Activated naive CD8-positive, alpha-beta T cell (primary cell): ENCODE data around the gene POU4F1.
A peak's percentile ranks its signal among the peaks of the same experiment; 100 is the strongest.
"Not testable (repeated sequence)": the region's sequence is repeated elsewhere in the genome, so short reads cannot be mapped to it uniquely, and the experiment has no call there.

Source experiments
- H3K27ac Mint-ChIP-seq: one replicate; pipeline ENCODE4 v1.8.0; 2021; ENCODE audit warnings: mixed read lengths
- H3K27me3 Mint-ChIP-seq: one replicate; pipeline ENCODE4 v1.8.0; 2021; ENCODE audit warnings: mixed read lengths
- H3K36me3 Mint-ChIP-seq: one replicate; pipeline ENCODE4 v1.8.0; 2021; ENCODE audit warnings: mixed read lengths
- H3K4me1 Mint-ChIP-seq: one replicate; pipeline ENCODE4 v1.8.0; 2021; ENCODE audit warnings: low read depth, mixed read lengths
- H3K4me3 Mint-ChIP-seq: one replicate; pipeline ENCODE4 v1.8.0; 2021; ENCODE audit warnings: mild to moderate bottlenecking, mixed read lengths
- H3K9me3 Mint-ChIP-seq: one replicate; pipeline ENCODE4 v1.8.0; 2021; ENCODE audit warnings: low read depth, mixed read lengths

POU4F1 gene

GRCh38 chr13:78603240-78603957, at the start of gene POU4F1:
POU4F1 (minus strand) TSS chr13:78603552; CDS start chr13:78603326, 226 bp downstream.
- H3K4me1 Mint-ChIP-seq = peaks cover 46% of the 10 kb centered on the region
- no peaks in the 10 kb centered on the region for H3K9me3 Mint-ChIP-seq
- H3K4me3 Mint-ChIP-seq = peak within 1 kb of the TSS; percentile 89
- no peak within 1 kb of the TSS for H3K27ac Mint-ChIP-seq
- H3K36me3 Mint-ChIP-seq = no peaks in the 10 kb centered on the region
- peaks cover 58% of the 10 kb centered on the region for H3K27me3 Mint-ChIP-seq

DNA sequence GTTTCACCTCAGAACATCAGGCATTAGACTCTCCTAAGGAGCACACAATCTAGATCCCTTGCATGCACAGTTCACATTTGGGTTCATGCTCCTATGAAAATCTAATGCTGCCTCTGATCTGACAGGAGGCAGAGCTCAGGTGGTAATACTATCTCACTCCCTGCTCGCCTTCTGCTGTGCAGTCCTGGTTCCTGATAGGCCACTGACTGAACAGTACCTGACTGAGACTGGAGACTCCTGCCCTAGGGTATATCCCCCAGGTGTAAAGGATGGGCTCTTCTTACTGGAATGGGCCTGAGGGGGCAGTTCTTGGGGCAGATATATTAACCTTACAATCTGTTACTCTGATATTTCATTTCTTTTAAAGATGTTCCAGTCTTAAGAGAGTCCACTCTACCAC, 49.3 kb upstream of the POU4F1 start:
- no peaks in the 10 kb centered on the region for H3K9me3 Mint-ChIP-seq
- peaks cover 10% of the 10 kb centered on the region for H3K36me3 Mint-ChIP-seq
- H3K4me1 Mint-ChIP-seq = peaks cover 20% of the 10 kb centered on the region
- no peak overlapping the region for H3K4me3 Mint-ChIP-seq
- H3K27ac Mint-ChIP-seq = no peak overlapping the region
- H3K27me3 Mint-ChIP-seq = no peaks in the 10 kb centered on the region

- Mint-ChIP-seq H3K27me3 (no peaks in the 10 kb centered on the region), H3K27ac (no peak overlapping the region), H3K4me3 (no peak overlapping the region), H3K4me1 (peaks cover 26% of the 10 kb centered on the region), H3K36me3 (peaks cover 6% of the 10 kb centered on the region), H3K9me3 (no peaks in the 10 kb centered on the region)
Observed at GRCh38 chr13:78650717-78651083, 47.3 kb upstream of the POU4F1 start.

- Mint-ChIP-seq H3K4me1 (peaks cover 25% of the 10 kb centered on the region), H3K27me3 (no peaks in the 10 kb centered on the region), H3K36me3 (peaks cover 4% of the 10 kb centered on the region), H3K9me3 (no peaks in the 10 kb centered on the region), H3K4me3 (no peak overlapping the region), H3K27ac (no peak overlapping the region)
Observed at GRCh38 chr13:78649997-78650716, 46.8 kb upstream of the POU4F1 start.

DNA sequence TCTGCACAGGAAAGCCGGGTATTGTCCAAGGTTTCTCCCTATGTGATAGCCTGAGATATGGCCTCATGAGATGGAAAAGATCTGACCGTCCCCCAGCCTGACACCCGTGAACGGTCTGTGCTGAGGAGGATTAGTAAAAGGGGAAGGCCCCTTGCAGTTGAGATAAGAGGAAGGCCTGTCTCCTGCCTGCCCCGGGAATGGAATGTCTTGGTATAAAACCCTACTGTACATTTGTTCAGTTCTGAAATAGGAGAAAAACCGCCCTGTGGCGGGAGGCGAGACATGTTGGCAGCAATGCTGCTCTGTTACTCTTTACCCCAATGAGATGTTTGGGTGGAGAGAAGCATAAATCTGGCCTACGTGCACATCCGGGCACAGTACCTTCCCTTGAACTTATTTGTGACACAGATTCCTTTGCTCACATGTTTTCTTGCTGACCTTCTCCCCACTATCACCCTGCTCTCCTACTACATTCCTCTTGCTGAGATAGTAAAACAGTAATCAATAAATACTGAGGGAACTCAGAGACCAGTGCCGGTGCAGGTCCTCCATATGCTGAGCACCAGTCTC, 43.8 kb upstream of the POU4F1 start:
- H3K4me1 Mint-ChIP-seq = peaks cover 26% of the 10 kb centered on the region
- not testable (repeated sequence) for H3K9me3 Mint-ChIP-seq, H3K36me3 Mint-ChIP-seq, H3K27ac Mint-ChIP-seq, H3K4me3 Mint-ChIP-seq, H3K27me3 Mint-ChIP-seq

- no peaks in the 10 kb centered on the region for H3K27me3 Mint-ChIP-seq
- H3K36me3 Mint-ChIP-seq = peaks cover 42% of the 10 kb centered on the region
- no peaks in the 10 kb centered on the region for H3K9me3 Mint-ChIP-seq
- H3K27ac Mint-ChIP-seq = no peak overlapping the region
- no peak overlapping the region for H3K4me3 Mint-ChIP-seq
- H3K4me1 Mint-ChIP-seq = peaks cover 5% of the 10 kb centered on the region
Observed at GRCh38 chr13:78638216-78638615, 34.9 kb upstream of the POU4F1 start.

GRCh38 chr13:78636495-78636894, 33.1 kb upstream of the POU4F1 start:
- Mint-ChIP-seq H3K27ac (no peak overlapping the region), H3K27me3 (no peaks in the 10 kb centered on the region), H3K4me1 (peaks cover 4% of the 10 kb centered on the region), H3K9me3 (no peaks in the 10 kb centered on the region), H3K4me3 (no peak overlapping the region), H3K36me3 (peaks cover 46% of the 10 kb centered on the region)

GRCh38 chr13:78632996-78633395, 29.6 kb upstream of the POU4F1 start:
- Mint-ChIP-seq H3K36me3 (peaks cover 48% of the 10 kb centered on the region), H3K4me3 (no peak overlapping the region), H3K27me3 (no peaks in the 10 kb centered on the region), H3K27ac (no peak overlapping the region), H3K4me1 (peaks cover 4% of the 10 kb centered on the region), H3K9me3 (no peaks in the 10 kb centered on the region)

- Mint-ChIP-seq H3K4me1 (peaks cover 4% of the 10 kb centered on the region), H3K4me3 (no peak overlapping the region), H3K27me3 (no peaks in the 10 kb centered on the region), H3K9me3 (no peaks in the 10 kb centered on the region), H3K36me3 (peaks cover 36% of the 10 kb centered on the region), H3K27ac (no peak overlapping the region)
Observed at GRCh38 chr13:78631077-78631476, 27.7 kb upstream of the POU4F1 start.

GRCh38 chr13:78630511-78630910, 27.2 kb upstream of the POU4F1 start:
- Mint-ChIP-seq H3K27me3 (no peaks in the 10 kb centered on the region), H3K4me3 (no peak overlapping the region), H3K9me3 (no peaks in the 10 kb centered on the region), H3K27ac (no peak overlapping the region), H3K36me3 (peaks cover 39% of the 10 kb centered on the region), H3K4me1 (peaks cover 4% of the 10 kb centered on the region)

DNA sequence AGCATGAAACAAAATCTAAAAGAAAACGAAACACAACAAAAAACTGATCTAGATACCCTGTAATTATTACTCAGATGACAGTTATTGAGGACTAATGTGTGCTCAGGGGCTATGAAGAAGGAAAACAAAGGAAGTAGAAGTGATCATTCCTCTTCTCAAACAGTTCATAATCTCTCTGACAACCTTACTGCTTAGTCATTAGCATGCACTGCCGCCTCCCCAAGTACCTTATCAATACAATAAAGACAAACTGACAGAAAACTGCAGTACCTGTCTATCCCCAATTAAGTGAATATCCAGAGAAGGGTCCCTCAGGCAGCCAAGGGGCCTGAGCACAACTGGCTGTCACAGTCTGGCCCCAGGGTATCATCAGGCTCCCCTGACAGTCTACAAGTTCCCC, 22.0 kb upstream of the POU4F1 start:
- H3K4me3 Mint-ChIP-seq = no peak overlapping the region
- H3K36me3 Mint-ChIP-seq = peaks cover 37% of the 10 kb centered on the region
- no peak overlapping the region for H3K27ac Mint-ChIP-seq
- H3K9me3 Mint-ChIP-seq = no peaks in the 10 kb centered on the region
- H3K27me3 Mint-ChIP-seq = no peaks in the 10 kb centered on the region
- peaks cover 1% of the 10 kb centered on the region for H3K4me1 Mint-ChIP-seq

- Mint-ChIP-seq H3K4me1 (peaks cover 1% of the 10 kb centered on the region), H3K4me3 (no peak overlapping the region), H3K27me3 (no peaks in the 10 kb centered on the region), H3K27ac (no peak overlapping the region), H3K9me3 (no peaks in the 10 kb centered on the region), H3K36me3 (peaks cover 30% of the 10 kb centered on the region)
Observed at GRCh38 chr13:78623132-78623531, 19.8 kb upstream of the POU4F1 start.

- peaks cover 1% of the 10 kb centered on the region for H3K4me1 Mint-ChIP-seq
- H3K36me3 Mint-ChIP-seq = peaks cover 41% of the 10 kb centered on the region
- H3K27me3 Mint-ChIP-seq = no peaks in the 10 kb centered on the region
- H3K4me3 Mint-ChIP-seq = no peak overlapping the region
- no peak overlapping the region for H3K27ac Mint-ChIP-seq
- H3K9me3 Mint-ChIP-seq = no peaks in the 10 kb centered on the region
Observed at GRCh38 chr13:78620936-78621470, 17.7 kb upstream of the POU4F1 start.

DNA sequence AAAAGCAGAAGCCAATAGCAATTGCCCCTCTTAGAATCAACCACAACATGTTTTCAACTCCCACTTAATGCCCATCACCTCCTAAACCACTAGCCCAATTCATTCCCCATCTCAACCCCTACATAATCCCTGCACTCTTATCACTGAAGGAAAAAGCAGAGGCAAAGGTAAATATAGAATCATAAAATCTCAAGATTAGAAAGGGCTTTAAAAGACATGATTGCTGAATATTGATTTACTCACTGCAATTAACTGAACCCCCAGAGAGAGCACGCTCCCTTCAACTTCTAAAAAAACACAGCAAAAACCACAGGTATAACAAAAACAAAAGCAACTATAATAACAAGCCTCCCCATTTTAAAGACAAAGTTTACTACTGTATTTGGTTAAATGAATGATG, 15.1 kb upstream of the POU4F1 start:
- Mint-ChIP-seq H3K4me1 (no peaks in the 10 kb centered on the region), H3K27me3 (no peaks in the 10 kb centered on the region), H3K36me3 (peaks cover 47% of the 10 kb centered on the region), H3K4me3 (no peak overlapping the region), H3K27ac (no peak overlapping the region), H3K9me3 (no peaks in the 10 kb centered on the region)

- peaks cover 33% of the 10 kb centered on the region for H3K4me1 Mint-ChIP-seq
- no peak overlapping the region for H3K27ac Mint-ChIP-seq
- H3K27me3 Mint-ChIP-seq = peaks cover 29% of the 10 kb centered on the region
- H3K36me3 Mint-ChIP-seq = peaks cover 17% of the 10 kb centered on the region
- H3K9me3 Mint-ChIP-seq = peaks cover 5% of the 10 kb centered on the region
- H3K4me3 Mint-ChIP-seq = no peak overlapping the region
Observed at GRCh38 chr13:78611040-78611439, 7.7 kb upstream of the POU4F1 start.
